HG03066 (cell line): Measurements from ENCODE around the gene RRP8.

Experiments
- ATAC-seq: cut with Tn5 transposase; IDR thresholded peaks from one replicate; pipeline ENCODE4 v1.9.1; 2021; ENCODE audit warnings: low read depth; ENCODE audit not compliant: unreplicated experiment

The RRP8 gene

DNA sequence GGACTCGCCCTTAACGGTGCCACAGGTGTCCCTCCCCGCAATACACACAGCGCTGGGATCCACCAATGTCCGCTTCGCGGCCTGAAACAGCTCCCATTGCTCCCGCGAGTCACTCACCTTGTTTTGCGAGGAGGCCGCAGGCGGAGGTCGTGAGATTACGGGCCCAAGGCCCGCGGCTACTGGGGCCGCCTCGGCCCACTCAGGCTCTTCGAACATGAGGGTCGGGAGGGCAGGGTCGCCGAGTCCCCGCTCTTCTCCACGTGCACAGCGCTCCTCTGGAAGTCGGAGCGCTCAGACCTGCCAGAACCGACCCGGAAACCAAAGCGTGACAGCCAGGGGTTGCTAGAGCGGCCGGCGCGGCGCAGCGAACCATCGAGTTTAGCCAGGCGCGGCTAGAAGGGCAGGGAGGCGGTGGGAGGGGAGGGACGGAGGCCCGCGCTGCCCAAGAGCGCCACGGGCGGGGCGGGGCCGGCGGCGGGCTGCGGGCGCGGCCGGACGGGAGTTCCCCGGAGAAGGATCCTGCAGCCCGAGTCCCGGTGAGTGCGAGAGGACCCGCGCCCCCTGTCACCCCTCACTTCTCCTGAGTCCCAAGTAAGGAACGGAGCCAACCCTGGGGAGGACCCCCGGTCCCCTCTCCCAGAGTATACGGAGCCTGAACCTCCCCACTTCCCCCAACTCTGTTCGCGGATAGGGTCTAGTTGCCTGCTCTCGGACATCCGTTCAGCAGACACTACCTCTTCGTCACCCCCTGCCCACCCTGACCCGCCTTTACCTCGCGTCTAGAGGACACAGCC is at the start of gene RRP8, which contains the start of gene ILK:
Gene RRP8 (minus strand): TSS at position 330 of the 794 bp plus-strand sequence. CDS start 114 bp downstream, at position 216.
Gene ILK (plus strand): TSS at position 488 of the 794 bp plus-strand sequence. CDS start 498 bp downstream, outside the sequence.
- ATAC-seq, result peak; percentile 55

DNA sequence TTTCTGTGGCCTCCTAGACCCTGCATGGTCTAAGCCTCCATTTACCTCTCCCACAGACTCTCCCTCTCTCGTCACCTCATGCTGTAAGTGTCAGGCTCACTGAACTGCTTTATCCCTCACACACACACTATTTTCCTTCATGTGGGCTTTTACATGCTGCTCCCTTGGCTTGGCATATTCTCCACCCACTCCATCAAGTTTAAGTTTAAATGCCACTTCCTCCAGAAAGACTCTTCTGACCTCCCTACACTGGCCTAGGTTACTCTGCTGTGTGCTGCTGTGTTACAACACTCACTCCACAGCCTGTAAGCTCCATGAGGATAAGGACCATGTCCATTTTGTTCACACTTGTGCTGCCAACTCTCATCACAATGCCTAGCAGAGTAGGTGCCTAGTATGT is 49.7 kb upstream of the RRP8 start:
- no peak for ATAC-seq

DNA sequence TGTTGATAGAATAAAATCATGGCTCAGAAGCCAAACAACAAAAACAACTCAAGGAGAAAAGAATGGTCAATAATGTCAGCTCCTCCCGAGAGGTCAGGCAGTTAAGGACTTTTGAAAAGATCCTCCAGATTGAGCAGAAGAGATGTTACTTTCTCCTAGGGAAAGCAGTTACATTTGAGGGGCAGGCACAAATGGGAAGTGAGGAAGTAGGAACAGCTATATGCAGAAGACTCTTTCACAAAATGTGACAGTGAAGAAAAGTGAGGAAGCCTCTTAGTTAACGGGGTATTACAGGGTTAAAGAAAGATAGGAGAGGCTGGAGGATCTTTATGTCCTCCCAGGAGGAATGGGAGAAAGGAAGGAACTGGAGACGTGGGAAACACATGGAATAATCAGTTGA is 48.8 kb upstream of the RRP8 start:
- no peak for ATAC-seq

DNA sequence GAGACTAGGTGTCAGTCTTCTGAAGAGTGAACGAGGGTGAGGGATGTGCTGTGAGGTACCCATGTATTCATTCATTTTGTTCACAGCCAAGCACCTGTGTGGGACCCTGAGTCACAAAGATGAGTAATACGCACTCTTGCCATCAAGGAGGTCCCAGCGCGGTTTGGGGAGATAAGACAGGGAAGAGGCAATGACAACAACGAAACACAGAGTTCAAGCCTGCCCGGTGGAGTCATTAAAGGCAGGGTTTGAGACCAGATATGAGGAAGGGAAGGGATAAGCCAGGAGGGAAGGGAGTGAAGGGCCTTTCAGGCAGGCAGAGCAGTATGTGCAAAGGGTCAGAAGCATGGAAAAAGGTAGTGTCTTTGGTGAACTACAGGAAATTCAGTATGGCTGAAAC is 47.6 kb upstream of the RRP8 start:
- ATAC-seq, result no peak

DNA sequence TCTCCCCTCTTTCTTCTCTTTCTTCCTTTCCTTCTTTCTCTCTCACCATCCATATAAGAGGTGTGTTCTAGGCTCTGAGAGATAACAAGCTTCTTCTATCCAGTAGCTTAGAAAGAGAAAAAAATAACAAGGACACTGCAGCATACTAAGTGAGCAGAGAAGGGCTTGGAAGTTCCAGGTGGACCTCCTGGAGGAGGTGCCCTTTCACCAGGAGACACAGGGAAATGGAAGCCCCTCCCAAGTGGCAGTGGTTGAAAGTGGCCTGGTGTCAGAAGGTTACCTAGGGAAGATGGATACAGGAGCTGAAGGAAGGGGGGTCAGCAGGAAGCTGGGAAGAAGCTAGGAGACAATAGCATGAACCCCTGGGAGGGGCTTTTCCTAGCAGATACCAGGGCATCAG is 46.7 kb upstream of the RRP8 start:
- ATAC-seq, result no peak

DNA sequence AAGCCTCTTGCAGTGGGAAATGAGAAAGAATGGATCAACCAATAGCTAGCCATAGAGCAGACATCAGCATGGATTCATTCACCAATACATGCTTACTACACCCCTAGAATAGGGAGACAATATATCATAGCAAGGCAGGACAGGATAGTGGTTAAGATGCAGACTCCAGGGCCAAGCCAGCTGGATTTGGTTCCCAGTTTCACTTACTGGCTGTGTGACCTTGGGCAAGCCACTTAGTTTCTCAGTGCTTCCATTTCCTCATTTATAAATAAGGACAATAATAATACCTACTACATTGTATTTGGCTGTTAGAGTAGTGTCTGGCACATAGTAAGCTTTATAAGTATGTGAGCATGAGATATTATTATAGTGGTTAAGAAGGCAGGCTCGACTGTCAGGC is 45.1 kb upstream of the RRP8 start:
- ATAC-seq, result no peak

DNA sequence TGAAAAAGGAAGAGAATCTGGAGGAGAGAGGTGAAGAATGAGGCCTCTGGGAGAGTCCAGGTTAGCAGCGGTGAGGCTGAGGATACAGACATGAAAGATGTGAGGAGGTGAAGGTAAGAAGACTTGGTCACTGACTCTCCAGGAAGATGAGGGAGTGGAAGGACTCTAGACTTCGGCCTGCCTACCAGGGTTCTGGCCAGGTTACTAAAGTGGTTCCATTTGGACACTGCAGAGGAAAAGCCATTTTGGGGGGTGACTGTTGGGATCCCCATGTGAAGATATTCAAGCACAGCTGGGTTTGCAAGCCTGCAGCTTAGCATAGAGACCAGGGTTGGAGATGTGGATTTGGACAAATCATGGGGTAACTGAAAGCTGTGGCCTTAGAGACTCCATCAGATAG is 44.4 kb upstream of the RRP8 start:
- ATAC-seq, result no peak

DNA sequence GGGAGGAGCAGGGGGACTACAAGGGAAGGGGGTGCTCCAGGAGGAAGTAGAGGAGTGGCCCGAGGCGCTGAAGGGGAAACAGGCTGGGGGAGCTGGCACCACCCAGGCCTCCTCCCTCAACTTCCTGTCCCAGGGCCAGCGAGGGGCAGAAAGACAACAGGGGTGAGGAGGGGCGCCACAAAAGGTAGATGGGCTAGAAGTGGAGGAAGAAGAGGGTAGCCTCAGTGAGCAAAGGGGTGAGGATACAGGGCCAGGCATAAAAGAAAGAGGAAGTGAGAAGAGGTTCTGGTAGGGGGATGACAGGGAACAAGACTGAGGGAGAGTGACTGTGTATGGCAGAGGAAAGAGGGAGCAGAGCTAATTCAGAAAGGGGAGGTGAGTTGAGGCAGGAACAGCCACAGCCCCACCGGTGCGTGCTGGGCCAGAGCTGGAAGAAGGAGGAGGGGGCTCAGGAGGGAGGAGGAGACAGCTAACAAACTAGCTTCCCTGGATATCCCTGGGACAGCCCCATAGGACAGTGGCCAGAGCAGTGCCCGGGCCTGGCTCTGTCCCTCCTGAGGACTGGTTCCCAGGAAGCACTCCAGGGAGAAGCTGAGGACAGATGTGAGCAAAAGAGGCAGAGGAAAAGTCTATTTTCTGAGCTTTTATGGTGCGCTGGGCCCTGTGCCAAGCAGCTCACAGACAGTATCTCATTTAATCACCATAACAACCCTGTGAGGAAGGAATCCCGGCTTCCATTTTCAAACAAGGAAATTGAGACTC is 43.7 kb upstream of the RRP8 start:
- ATAC-seq, result peak; percentile 93

DNA sequence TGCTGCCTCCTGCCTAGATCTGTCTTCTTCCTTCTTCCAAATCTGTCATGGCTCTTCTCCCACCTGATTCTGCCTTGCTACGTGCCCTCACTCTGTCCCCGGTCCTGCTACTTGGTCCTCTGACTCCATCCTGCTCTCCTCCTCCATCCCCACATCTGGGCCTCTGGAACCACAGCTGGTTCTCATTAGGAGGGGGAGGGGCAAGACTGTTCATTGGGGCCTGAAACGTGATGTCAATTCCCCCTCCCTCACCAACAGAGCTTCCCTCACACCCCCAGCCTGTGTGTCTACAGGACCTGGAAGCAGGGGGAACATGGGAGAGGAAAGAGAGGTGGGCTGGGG is 43.1 kb upstream of the RRP8 start:
- ATAC-seq, result peak; percentile 10

DNA sequence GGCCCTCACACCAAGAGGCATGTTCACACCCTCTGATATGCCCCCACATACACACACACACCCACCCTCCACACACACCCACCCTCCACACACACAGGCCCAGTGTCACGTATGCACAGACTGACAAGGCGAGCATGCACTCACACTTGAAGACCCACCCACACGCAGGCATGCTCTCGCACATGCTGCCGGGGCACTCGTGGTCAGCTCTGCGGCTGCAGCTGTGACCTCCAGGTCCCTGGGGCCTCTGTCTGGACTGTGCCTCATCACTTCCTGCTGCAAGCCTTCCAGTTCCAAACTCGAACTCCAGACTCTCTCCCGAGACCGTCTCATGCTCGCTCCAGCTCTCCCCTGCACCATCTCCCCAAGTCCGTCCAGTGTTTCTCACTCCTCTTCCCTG is 42.7 kb upstream of the RRP8 start:
- peak; percentile 38 for ATAC-seq

DNA sequence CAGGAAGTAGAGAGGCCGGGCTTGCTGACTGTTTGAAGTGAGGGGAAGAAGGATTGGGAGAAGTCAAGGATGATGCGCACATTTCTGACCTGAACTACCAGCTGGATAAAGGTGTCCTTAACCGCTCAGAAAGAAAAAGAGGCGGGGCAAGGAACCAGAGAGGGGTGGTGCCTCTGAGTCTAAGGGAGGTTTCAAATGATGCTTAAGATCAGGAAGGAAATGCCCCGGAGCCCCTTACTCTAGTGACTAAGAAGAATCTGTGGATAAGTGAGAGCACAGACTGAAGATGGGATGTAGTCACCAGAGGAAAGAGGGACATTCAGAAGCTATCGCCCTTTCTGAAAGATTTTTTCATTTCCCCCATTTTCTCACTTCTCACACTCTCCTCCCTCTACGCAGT is 39.5 kb upstream of the RRP8 start:
- ATAC-seq, result no peak

DNA sequence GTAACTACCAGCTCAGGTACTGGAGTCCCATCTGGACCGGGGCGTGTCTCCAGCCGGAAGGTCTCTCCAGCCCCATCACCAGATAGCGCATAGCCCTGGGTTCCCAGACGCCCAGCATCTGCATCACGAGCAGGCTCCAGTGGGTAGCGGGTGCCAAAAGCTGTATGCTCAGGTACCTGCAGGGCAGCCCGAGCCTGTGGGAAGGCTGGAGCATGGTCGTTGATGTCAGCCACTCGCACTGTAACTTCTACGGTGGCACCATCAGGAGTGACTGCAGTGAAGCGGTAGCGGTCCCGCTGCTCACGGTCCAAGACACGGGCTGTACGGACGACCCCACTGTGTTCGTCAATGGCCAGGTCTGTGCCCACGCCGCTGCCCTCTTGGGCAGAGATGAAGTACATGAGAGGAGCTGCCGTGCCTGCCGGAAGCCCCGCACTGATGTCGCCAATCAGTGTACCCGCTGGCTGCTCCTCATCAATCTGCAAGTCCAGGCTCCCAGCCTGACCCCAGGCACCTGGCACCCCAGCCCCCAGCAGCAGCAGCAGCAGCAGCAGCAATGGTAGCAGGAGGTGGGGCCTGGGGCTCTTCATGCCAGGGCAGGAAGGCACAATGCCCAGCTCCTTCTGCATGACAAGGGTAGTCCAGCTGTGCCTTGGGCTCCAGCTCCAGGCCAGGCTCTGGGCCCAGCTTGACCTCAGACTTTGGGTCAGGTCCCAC is 37.7 kb upstream of the RRP8 start:
- no peak for ATAC-seq

DNA sequence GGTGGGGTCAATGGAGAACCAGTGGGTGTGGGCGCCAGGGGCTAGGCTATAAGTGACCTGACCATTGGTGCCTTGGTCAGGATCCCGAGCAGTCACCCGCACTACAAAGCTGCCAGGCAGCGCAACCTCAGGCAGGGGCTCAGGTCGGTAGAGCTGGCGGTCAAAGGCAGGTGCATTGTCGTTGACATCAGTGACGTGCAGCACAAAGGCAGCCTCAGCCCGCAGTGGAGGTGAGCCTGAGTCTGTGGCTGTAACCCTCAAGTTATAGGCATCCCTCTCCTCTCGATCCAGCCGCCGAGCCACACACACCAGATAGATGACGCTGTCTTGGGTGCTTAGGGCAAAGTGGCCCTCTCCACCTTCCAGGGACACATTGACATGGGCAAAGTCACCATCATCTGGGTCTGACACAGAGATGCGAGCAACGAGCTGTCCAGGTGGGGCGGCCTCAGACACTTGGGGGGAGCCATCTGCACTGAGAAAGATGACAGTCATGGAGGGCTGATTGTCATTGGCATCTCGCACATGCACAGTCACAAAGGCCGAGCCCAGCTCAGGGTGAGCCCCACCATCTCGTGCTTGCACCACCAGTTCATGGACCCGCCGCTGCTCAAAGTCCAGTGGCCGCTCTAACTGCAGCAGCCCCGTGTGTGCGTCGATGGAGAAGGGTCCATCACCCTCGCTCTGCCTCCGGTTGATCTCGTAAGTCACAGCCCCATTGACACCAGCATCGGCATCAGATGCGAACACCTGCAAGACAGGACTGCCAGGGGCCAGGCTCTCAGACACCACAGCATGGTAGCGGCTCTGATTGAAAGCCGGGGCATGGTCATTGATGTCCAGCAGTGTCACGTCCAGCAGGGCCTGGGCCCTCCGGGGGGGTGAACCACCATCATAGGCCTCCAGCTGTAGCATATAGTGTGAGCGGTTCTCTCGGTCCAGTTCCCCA is 36.9 kb upstream of the RRP8 start:
- no peak for ATAC-seq

DNA sequence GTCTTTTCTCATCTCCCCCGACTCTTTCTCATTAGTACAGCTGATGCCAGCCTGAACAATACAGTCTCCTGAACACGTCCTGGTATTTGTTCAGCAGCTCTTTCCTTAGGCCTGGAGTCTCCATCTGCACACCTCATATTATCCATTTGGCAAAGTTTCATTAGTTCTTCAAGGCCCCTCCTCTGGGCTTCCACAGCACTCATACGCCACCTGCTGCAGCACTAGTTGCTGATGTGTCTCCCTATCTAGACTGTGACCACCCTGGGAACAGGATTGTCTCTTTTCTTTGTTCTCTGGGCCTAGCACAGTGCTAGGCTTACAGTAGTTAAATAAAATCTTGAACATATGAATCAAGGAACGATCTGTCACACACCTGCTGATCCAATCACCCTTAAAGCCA is 35.0 kb upstream of the RRP8 start:
- no peak for ATAC-seq

DNA sequence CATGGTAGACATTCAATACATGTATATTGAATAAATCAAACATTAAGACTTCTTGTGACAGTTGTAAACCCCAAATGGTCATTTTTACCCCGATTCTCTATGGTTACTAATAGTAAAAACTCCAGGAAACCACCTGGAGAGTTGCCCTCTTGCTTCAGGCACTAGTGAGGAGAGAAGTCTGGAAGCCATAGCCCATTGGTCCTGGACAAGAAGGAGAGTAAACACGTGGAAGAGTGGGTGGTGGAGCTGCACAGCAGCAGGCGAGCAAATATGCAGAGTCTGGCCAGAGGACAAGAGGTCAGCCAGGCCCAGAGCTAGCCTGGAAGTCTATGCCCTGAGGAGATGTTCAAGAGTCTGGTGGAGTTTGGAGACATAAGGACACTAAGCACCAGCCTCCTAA is 34.5 kb upstream of the RRP8 start:
- ATAC-seq, result no peak

DNA sequence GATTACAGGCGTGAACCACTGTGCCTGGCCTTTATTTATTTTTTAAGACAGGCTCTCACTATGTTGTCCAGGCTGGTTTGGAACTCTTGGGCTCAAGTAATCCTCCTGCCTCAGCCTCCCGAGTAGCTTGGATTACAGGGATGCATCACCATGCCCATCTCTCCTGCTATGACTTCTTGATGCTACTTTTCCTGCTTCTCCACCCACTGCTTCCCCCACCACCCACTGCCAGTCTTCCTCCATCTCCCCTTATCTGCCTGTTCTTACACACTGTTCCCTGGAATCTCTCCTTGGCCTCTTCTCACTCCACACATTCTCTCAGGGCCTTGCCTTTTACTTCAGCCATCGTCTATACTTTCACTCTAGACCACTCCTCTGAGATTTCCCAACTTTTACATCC is 33.1 kb upstream of the RRP8 start:
- ATAC-seq, result no peak

DNA sequence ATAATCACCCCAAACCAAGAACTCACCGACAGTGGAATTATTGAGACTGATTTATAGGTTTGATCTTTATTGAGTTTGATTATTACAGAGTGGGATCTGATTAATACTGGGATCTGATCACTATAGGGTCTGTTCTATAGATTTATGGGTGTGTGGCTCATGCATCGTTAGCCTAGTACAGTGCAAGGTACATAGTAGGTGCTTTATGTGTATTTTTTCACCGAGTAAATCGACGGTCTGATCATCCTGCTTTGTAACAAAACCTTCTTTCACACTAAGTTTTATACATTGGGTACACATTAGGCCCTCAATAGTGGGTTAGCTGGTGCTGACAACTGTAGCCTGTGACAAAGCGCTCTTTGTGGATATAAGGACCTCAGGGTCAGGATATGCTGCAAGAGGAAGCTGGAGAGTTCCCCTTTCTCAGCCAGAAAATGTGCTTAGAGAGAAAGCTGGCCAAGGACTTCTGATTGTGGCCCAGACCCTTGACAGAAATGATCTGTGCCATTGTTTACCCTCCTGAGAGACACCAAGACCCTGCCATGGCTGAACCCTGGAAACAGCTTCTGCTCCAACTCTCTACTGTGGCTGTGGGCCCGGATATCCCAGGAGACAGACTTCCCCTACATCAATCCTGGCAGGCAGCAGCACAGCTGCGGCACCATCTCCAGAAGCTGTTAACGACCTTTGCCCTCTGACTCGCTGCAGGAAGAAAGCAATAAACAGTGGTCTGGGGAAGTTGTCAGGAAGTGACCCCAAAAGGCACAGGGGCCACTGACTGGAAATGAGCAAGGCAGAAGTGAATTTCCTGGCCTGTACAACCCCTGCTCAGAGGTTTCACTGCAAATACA is 31.9 kb upstream of the RRP8 start:
- no peak for ATAC-seq

DNA sequence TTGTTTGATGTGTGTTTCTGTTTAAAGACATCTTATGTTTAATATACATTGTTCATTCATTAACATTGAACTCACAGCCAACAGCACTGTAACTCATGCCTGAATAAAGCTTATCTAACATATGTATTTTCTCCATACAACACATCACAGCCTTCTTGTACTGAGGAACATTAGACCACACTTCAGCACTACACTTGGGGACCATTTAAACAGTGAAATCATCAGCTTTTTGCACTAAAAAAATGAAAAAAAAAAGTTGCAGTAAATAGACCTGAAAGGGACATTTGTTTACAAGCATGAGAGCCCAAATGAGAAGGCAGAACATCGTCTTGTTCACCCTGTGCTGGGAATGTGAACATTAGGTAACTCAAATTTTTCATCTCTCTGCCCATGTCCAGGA is 31.1 kb upstream of the RRP8 start:
- ATAC-seq, result no peak
